OCI-LY1 (cell line): ENCODE measurements around the gene TMEFF2.

Source experiments
- EZH2 ChIP-seq: fragments of 200-600 bp; sonication (generic), shearing (Covaris generic); IDR thresholded peaks from 2 replicates; pipeline ENCODE4 v1.8.0; 2017; ENCODE audit warnings: borderline replicate concordance, mixed run types, mild to moderate bottlenecking, antibody characterized with exemption, low read length, moderate library complexity, mixed read lengths
- TF ChIP-seq, protein P1 (sequence below): fragments of 200-600 bp; sonication (generic), shearing (Covaris generic); IDR thresholded peaks from 2 replicates; pipeline ENCODE4 v1.5.1; 2017; ENCODE audit warnings: mild to moderate bottlenecking, antibody characterized with exemption, low read length, moderate library complexity, mixed read lengths

DNA sequence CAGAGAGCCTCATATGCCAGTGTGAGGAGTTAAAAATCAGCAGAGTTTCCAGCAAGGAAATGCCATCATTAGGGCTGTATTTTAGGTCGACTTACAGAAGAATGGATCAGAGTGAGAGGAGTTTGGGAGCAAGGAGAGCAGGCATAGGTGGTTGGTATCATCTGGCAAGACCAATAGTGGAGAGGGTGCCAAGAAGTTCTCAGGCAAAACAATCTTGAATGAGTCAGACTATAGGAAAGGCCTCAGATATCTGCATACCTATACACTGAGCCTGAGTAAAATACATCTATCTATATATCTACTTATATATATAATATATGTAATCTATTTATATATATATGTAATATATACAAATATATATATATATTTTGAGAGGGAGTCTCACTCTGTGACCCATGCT, 57.3 kb downstream of the TMEFF2 start:
- TF ChIP-seq, protein P1, sequence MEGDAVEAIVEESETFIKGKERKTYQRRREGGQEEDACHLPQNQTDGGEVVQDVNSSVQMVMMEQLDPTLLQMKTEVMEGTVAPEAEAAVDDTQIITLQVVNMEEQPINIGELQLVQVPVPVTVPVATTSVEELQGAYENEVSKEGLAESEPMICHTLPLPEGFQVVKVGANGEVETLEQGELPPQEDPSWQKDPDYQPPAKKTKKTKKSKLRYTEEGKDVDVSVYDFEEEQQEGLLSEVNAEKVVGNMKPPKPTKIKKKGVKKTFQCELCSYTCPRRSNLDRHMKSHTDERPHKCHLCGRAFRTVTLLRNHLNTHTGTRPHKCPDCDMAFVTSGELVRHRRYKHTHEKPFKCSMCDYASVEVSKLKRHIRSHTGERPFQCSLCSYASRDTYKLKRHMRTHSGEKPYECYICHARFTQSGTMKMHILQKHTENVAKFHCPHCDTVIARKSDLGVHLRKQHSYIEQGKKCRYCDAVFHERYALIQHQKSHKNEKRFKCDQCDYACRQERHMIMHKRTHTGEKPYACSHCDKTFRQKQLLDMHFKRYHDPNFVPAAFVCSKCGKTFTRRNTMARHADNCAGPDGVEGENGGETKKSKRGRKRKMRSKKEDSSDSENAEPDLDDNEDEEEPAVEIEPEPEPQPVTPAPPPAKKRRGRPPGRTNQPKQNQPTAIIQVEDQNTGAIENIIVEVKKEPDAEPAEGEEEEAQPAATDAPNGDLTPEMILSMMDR = no peak
- TF ChIP-seq EZH2 = no peak
